Lower leg skin (tissue), 3 donors: ENCODE data around the gene STPG3.

Source experiments
- POLR2A ChIP-seq, 2 donors: fragments of 450-650 bp; IDR thresholded peaks; one replicate each; pipeline ENCODE4 v1.6.1; 2016 to 2017; ENCODE audit warnings: antibody characterized with exemption in 2 of 2, mild to moderate bottlenecking in 1 of 2, moderate library complexity in 1 of 2
- TF ChIP-seq, protein P1 (sequence below), 3 donors: fragments of 450-650 bp; IDR thresholded peaks; one replicate each; pipeline ENCODE4 v1.5.1; 2016; ENCODE audit warnings: antibody characterized with exemption in 3 of 3, mild to moderate bottlenecking in 3 of 3, moderate library complexity in 2 of 3

DNA sequence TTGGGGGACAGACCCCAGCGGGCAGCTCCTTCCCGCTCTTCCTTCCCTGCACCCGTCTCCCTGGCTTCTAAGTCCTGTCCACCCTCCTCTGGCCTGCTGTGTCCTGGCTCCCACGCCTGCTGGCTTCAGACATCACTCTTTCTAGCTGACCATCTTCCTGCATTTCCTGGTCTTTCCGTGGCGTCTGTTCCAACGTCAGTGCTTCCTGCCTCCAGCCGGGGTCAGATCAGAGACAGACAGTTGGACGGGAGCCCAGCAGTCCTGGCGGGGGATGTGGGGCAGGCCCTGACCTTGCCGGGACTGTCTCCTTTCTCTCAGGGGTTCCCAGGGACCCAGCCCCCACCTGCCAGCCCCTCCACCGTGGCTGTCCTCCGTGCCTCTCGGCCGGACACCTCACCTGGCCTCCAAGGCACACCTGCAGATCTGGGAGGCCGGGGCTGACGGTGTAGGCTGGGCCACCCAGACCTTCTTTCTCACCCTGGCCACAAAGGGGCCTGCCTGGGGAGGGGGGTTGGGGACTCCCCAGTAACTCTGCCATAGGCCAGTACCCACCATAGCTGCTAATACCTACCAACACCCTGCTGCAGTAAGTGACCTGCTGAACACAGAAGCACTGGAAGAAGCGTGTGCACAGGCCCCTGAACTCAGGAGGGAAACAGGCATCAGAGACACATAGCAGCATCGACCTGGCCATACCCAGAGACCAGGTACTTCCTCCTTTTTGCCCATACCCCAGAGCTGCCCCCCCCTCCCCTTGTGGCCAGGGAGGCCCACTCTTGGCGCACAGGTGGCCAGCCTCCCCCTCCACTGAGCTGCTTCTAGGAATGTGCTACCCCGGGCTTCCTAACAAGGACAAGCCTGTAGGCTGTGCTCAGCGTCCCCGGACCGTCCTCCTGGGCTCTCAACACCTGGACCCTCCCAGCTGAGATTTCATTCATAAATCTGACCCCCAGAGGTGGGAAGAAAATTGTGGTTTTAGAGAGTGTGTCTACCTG lies 45.9 kb downstream of the STPG3 start:
- TF ChIP-seq, protein P1, sequence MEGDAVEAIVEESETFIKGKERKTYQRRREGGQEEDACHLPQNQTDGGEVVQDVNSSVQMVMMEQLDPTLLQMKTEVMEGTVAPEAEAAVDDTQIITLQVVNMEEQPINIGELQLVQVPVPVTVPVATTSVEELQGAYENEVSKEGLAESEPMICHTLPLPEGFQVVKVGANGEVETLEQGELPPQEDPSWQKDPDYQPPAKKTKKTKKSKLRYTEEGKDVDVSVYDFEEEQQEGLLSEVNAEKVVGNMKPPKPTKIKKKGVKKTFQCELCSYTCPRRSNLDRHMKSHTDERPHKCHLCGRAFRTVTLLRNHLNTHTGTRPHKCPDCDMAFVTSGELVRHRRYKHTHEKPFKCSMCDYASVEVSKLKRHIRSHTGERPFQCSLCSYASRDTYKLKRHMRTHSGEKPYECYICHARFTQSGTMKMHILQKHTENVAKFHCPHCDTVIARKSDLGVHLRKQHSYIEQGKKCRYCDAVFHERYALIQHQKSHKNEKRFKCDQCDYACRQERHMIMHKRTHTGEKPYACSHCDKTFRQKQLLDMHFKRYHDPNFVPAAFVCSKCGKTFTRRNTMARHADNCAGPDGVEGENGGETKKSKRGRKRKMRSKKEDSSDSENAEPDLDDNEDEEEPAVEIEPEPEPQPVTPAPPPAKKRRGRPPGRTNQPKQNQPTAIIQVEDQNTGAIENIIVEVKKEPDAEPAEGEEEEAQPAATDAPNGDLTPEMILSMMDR (IDR thresholded peaks at IDR 0.05), result no peak
- TF ChIP-seq POLR2A (IDR thresholded peaks at IDR 0.05), result no peak
